Measurements from ENCODE around the gene ACAN.

The ACAN gene

GRCh38 chr15:88802250-88802990 is 816 bp upstream of the ACAN start:
- no peak for FAIRE-seq

- no peak for FAIRE-seq
These were observed 320 bp upstream of the ACAN start for GRCh38 chr15:88802991-88803240.

- no peak for FAIRE-seq
These were observed 648 bp downstream of the ACAN start for GRCh38 chr15:88803920-88804247.

- FAIRE-seq, result no peak
These were observed 1.0 kb downstream of the ACAN start for GRCh38 chr15:88804257-88804656.

GRCh38 chr15:88805031-88805780 is 2.0 kb downstream of the ACAN start:
- no peak for FAIRE-seq

- FAIRE-seq, result no peak
These were observed 7.2 kb downstream of the ACAN start for GRCh38 chr15:88810446-88810845.

- FAIRE-seq, result no peak
These were observed 8.9 kb downstream of the ACAN start for GRCh38 chr15:88812133-88812532.

- no peak for FAIRE-seq
These were observed 10.7 kb downstream of the ACAN start for GRCh38 chr15:88813960-88814359.

- no peak for FAIRE-seq
These were observed 11.2 kb downstream of the ACAN start for GRCh38 chr15:88814393-88814792.

- FAIRE-seq, result no peak
These were observed 15.7 kb downstream of the ACAN start for GRCh38 chr15:88818920-88819319.

- FAIRE-seq, result no peak
These were observed 18.8 kb downstream of the ACAN start for GRCh38 chr15:88821993-88822392.

- FAIRE-seq, result no peak
These were observed 25.6 kb downstream of the ACAN start for GRCh38 chr15:88828791-88829190.

GRCh38 chr15:88830016-88830415 is 26.8 kb downstream of the ACAN start:
- FAIRE-seq, result no peak

- FAIRE-seq, result no peak
These were observed 29.8 kb downstream of the ACAN start for GRCh38 chr15:88832820-88833730.

GRCh38 chr15:88833731-88834100 is 30.5 kb downstream of the ACAN start:
- FAIRE-seq, result no peak

- no peak for FAIRE-seq
These were observed 31.1 kb downstream of the ACAN start for GRCh38 chr15:88834211-88834812.

- FAIRE-seq, result no peak
These were observed 31.9 kb downstream of the ACAN start for GRCh38 chr15:88835119-88835518.

- no peak for FAIRE-seq
These were observed 32.4 kb downstream of the ACAN start for GRCh38 chr15:88835646-88836045.

- no peak for FAIRE-seq
These were observed 35.4 kb downstream of the ACAN start for GRCh38 chr15:88838667-88839066.

GRCh38 chr15:88839146-88839545 is 35.9 kb downstream of the ACAN start:
- no peak for FAIRE-seq

- no peak for FAIRE-seq
These were observed 36.7 kb downstream of the ACAN start for GRCh38 chr15:88839961-88840360.

GRCh38 chr15:88841236-88841635 is 38.0 kb downstream of the ACAN start:
- no peak for FAIRE-seq

- FAIRE-seq, result no peak
These were observed 38.9 kb downstream of the ACAN start for GRCh38 chr15:88842156-88842555.

- no peak for FAIRE-seq
These were observed 40.1 kb downstream of the ACAN start for GRCh38 chr15:88843334-88843733.
